GM10847 (cell line): ENCODE data around the gene CYP27A1.

Source experiments
- POLR2A ChIP-seq: IDR thresholded peaks from 2 replicates; pipeline ENCODE4 v1.6.1; 2011; ENCODE audit not compliant: insufficient read length; ENCODE audit errors: extremely low read depth

The CYP27A1 gene

GRCh38 chr2:218814540-218815243, 32.7 kb downstream of the CYP27A1 start:
- TF ChIP-seq POLR2A, result no peak

- TF ChIP-seq POLR2A, result no peak
These were observed 33.3 kb downstream of the CYP27A1 start for GRCh38 chr2:218815244-218815637.

DNA sequence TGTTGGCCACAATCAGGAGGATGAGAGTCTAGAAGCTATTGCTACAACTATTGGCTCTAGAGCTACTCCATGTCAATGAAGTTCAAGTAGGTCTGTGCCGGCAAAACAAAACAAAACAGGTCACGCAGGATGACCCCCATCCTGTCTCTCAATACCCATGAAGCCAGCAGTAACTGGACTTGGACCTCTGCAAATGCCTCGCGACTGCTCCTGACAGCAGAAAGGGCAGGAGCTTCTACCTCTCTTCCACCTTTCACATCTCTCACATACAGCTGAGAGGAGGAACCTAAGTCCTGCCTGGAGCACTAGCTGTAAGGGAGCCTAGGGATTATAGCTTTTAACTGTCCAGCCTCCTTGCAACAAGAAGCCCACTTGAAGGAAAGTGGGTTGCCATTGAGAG, 33.7 kb downstream of the CYP27A1 start:
- no peak for TF ChIP-seq POLR2A

GRCh38 chr2:218816561-218817011, 34.6 kb downstream of the CYP27A1 start:
- TF ChIP-seq POLR2A, result no peak

DNA sequence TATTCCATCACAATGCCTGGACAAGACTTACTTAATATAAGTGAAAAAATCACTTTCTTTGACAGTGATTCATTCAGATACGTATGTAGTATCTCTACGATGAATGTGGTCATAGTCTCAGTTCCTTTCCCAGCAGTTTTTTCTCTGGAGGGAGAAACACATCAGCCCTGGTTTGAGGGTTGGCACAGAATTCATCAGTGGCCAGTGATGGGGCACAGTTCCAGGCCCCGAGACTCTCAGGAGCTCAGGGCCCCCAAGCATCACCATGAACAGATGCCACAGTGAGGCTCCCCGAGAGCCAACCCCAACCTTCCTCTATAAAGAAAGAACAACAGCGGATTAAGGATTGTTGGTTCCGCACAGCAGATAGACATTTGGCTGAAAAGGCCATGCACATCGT, 37.1 kb downstream of the CYP27A1 start:
- TF ChIP-seq POLR2A, result no peak

DNA sequence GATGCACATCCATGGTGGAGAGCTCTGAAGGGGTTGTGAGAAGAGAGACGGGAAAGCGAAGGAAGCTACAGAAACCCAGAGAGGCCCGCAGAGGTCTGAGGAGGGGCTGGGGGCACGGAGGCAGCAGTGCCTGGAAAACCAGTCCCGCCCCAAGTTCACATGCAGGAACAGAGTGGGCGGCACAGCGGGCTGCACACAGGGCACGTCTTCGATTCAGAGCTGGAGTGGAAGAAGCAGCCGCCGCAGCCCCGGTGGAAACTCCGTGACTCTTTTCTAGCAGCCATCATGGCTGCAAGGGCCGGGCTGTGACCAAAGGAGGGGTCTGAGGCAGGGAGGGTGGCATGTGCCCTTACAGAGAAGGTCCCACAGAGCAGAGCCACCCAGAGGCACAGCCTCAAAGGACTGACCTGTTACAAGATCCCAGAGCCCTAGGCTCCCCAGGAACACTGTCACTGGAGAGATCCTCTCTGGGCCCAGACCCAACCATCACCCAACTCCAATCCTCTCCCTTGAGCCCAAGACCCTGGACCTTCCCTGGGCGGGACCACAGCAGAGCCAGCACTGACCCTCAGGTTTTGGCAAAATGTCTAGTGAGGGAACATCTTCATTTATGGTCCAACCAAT, 38.9 kb downstream of the CYP27A1 start:
- no peak for TF ChIP-seq POLR2A

DNA sequence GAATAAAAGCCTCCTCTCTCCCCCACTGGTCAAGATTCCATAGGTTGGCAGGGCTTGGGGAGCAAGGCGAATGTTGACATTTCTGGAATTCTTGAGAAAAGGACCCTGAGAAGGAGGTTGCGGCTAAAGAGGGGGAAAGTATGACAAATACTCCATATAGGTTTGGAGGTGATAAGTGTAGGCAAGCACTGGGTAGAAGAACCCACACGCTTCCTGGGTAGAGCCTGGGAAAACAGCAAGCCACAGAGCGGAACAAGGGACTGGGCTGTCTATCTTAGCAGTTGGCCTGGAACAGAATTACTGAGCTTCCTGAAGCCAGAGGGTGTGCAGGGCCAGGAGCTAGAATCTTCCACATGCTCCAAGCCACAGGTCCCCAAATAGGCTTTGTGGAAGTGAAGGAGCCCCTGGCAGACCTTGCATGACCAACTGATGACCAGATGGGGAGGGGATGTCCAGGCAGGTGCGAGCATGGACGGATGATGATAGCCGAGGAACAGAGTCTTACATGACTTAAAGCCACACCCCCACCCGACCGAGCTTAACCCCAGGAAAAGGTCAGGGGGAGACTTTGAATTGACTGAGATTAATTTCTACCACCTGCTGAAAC, 39.8 kb downstream of the CYP27A1 start:
- TF ChIP-seq POLR2A, result no peak

DNA sequence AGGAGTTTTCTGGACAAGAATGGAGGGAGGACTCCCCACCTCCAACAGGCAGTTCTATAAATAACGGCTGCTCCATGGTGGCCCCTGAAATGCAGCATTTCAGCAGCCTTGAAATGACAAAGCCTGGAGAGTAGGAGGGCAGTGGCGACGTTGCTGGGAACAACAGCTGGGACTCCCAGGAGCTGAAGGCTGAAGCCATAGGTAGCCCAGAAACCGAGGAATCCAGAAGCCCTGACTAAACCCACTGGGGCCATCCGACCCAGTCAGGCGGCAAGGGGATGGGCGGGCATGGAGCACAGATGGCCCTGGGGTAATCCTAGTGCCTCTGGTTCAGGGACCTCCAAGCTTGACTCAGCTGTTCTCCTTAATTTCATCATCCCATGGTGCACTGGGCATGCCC, 40.7 kb downstream of the CYP27A1 start:
- no peak for TF ChIP-seq POLR2A

DNA sequence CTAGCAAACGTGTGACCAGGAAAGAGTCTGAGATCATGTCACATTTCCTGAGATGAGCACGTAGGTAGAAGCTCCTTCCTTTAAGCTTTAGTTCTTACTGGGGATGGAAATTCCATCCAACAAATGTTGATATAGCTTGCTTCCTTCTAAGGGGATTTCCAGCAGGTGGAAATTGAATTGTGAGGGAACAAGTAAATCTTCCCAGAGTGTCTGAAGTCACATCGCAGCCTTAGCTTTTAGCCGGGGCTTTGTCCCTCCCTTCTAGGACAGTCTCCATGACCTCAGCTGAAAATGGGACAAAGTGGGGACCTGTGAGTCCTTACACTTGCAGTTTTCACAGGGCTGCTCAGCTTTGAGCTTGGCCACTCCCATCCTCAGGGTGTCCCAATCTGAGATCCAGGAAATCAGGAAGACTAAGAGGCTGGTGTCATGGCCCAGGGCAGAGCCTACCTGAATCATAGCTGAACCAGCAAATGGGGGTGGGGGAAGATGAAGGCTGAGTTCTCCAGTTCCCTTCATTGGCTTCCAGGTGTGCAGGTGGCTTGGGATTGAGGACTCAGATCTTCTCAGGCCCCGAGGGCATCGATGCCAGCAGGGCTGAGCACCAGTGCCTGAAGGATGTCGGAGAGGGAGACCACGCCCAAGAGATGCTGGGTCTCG, 41.4 kb downstream of the CYP27A1 start:
- no peak for TF ChIP-seq POLR2A

DNA sequence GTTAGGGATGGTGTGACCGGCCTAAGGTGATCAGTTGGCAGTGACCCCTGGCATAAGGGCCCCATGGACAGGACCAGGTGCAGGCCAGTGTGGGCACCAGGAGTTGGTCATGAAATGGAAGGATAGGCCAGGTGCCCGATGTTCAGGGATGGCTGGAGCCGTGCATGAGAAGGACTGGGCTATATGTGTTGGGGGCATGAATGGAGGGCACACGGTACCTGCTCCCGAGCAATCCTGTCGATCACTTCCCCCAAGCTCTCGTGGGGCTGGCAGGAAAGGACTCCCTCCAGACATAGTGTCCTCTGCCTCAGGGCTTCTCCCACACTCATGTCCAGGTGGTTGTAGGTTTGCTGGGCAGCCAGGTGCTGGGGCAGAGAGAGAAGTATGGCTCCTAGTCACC, 42.1 kb downstream of the CYP27A1 start:
- TF ChIP-seq POLR2A, result no peak

DNA sequence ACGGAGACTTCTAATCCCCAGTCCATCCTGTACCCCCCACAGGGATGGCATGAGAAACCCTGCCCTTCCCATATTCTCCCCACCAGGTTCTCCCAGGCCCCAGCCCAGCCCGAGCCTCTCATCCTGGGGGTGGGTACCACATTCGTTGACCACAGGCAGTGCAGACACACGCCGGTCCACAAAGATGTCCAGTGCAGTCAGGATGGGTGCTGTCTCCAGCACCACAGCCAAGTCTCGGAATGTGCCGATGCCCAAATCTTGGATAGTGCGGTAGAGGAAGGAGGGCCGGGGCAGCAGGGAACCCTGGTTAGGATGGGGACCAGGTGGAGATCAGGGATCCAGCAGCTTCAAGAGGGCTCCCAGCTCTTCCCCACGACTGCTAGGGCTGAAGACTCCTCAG, 44.8 kb downstream of the CYP27A1 start:
- no peak for TF ChIP-seq POLR2A

GRCh38 chr2:218827701-218828476, 45.9 kb downstream of the CYP27A1 start:
- TF ChIP-seq POLR2A, result no peak

GRCh38 chr2:218828477-218828778, 46.5 kb downstream of the CYP27A1 start:
- no peak for TF ChIP-seq POLR2A

- TF ChIP-seq POLR2A, result no peak
These were observed 48.0 kb downstream of the CYP27A1 start for GRCh38 chr2:218829868-218830451.

DNA sequence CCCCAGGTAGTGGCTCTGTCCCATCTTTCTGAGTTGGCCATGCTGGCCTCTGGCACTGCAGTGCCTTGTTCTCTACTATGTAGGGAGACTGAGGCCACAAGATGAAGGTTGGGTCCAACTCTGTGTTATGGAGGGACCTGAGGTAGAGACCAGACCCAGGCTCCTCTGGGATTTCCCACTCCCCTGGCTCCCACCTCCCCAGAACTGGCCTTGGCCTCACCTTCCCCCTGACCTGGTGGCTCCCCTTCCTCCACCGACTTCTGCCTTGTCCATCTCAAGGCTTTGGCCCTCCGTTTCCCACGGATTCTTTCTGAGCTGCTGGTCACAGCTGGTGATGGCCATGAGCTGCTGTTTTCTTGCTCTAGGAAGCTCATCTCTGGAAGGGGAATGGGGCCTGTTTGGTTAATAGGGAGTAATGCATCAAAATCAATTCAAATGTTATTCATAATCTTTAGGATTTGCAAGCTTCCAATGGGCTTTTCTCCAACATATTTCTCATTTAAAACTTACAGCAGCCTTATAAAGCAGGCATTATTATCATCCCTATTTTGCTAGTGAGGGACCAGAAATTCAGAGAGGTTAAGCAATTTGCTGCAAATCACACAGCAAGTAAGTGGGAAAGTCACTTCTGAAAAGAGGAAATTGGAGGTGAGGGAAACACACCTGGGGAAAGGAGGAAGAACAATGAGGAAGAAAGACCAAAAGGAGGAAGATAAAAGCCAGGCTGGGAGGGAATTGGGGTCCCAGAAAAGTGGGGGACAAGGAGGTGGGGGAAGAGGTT, 48.8 kb downstream of the CYP27A1 start:
- no peak for TF ChIP-seq POLR2A
